NCI-H1417 (cell line): Measurements from ENCODE around the gene CRK.
"Not testable (repeated sequence)": the region's sequence is repeated elsewhere in the genome, so short reads cannot be mapped to it uniquely, and the experiment has no call there.

Experiments used
- DNase-seq, 3 experiments: peaks; one replicate each; lab custom pipeline; 2025; lab: John Stamatoyannopoulos, UW

The CRK gene

GRCh38 chr17:1387490-1388227 lies 68.4 kb downstream of the CRK start:
- not testable (repeated sequence) for DNase-seq

GRCh38 chr17:1386675-1387190 lies 69.3 kb downstream of the CRK start:
- not testable (repeated sequence) for DNase-seq

- no peak for DNase-seq
Observed at GRCh38 chr17:1386265-1386664, 69.8 kb downstream of the CRK start.

GRCh38 chr17:1385861-1386260 lies 70.2 kb downstream of the CRK start:
- no peak for DNase-seq

GRCh38 chr17:1384905-1385435 lies 71.1 kb downstream of the CRK start:
- no peak for DNase-seq

- DNase-seq, result no peak
Observed at GRCh38 chr17:1379930-1380313, 76.1 kb downstream of the CRK start.

GRCh38 chr17:1379208-1379929 lies 76.7 kb downstream of the CRK start:
- DNase-seq, result no peak

- DNase-seq, result not testable (repeated sequence)
Observed at GRCh38 chr17:1378476-1378860, 77.6 kb downstream of the CRK start.

- DNase-seq, result no peak
Observed at GRCh38 chr17:1377334-1377733, 78.7 kb downstream of the CRK start.

GRCh38 chr17:1376061-1376460 lies 80.0 kb downstream of the CRK start:
- no peak for DNase-seq

- DNase-seq, result no peak
Observed at GRCh38 chr17:1375615-1376014, 80.4 kb downstream of the CRK start.

- DNase-seq, result no peak
Observed at GRCh38 chr17:1374431-1375177, 81.4 kb downstream of the CRK start.

- DNase-seq, result no peak
Observed at GRCh38 chr17:1373707-1374237, 82.3 kb downstream of the CRK start.

- no peak for DNase-seq
Observed at GRCh38 chr17:1372618-1373017, 83.4 kb downstream of the CRK start.

- no peak for DNase-seq
Observed at GRCh38 chr17:1371893-1372590, 84.0 kb downstream of the CRK start.
